Breast epithelium (tissue), 4 donors: ENCODE results near the gene ARHGEF17. TPM values are rescaled to one million over a fixed set of nuclear protein-coding genes. Genes with fewer than 3 reads are reported as not detected.

ENCODE experiments used
- DNase-seq, 2 donors: peaks; one replicate each; pipeline ENCODE4 v3.0.0-alpha.2; 2019; ENCODE audit warnings: low spot score in 2 of 2
- H3K27ac ChIP-seq, 2 donors: fragments of 200-600 bp; sonication (generic) in 1 of 2; one replicate each; pipeline ENCODE4 v1.5.1; 2016 to 2019; ENCODE audit warnings: mild to moderate bottlenecking in 1 of 2
- H3K27me3 ChIP-seq, 2 donors: fragments of 200-600 bp; sonication (generic) in 1 of 2; one replicate each; pipeline versions ENCODE4 v1.5.1 to v1.6.0; 2017 to 2019; ENCODE audit warnings: control low read depth in 1 of 2, mild to moderate bottlenecking in 1 of 2
- H3K36me3 ChIP-seq: fragments of 200-600 bp; one replicate; pipeline ENCODE4 v1.5.1; 2019
- H3K4me1 ChIP-seq, 2 donors: fragments of 200-600 bp; sonication (generic); one replicate each; pipeline ENCODE4 v1.5.1; 2016 to 2019; ENCODE audit warnings: control low read depth in 1 of 2
- H3K4me3 ChIP-seq, 3 donors: fragments of 200-600 bp; sonication (generic); 1 replicate in 2 of 3; 2 replicates in 1 of 3; pipeline ENCODE4 v1.5.1; 2016 to 2019; ENCODE audit warnings: mild to moderate bottlenecking in 3 of 3, moderate library complexity in 2 of 3
- H3K9me3 ChIP-seq, 2 donors: fragments of 200-600 bp; sonication (generic) in 1 of 2; one replicate each; pipeline ENCODE4 v1.5.1; 2016 to 2019; ENCODE audit warnings: control low read depth in 1 of 2
- POLR2A ChIP-seq: fragments of 450-650 bp; IDR thresholded peaks from one replicate; pipeline ENCODE4 v1.6.1; 2016; ENCODE audit warnings: antibody characterized with exemption, mild to moderate bottlenecking, moderate library complexity
- POLR2AphosphoS5 ChIP-seq, 3 donors: sonication (generic); formaldehyde crosslinking; IDR thresholded peaks; one replicate each; pipeline ENCODE4 v1.6.1; 2017; ENCODE audit warnings: antibody characterized with exemption in 3 of 3
- intact Hi-C: fragments of 100-400 bp; cut with DNase I; formaldehyde crosslinking; loops from one replicate; pipeline ENCODE4 v1.15.1; 2023; ENCODE audit warnings: low total_unique reads
- total RNA-seq, 3 donors: library from RNA; depleted of rRNA; stranded (reverse); fragments of >200 nt; gene quantifications; one replicate each; pipeline ENCODE4 v1.1.0, GENCODE V29; 2016
- TF ChIP-seq, protein P1 (sequence below), 3 donors: fragments of 450-650 bp; IDR thresholded peaks; one replicate each; pipeline ENCODE4 v1.5.1; 2016 to 2017; ENCODE audit warnings: antibody characterized with exemption in 3 of 3, mild to moderate bottlenecking in 3 of 3, moderate library complexity in 3 of 3

ARHGEF17 gene
- total RNA-seq, 3 donors from 2014 or later, result 28.8 to 54.7 (median 38.2) TPM

DNA sequence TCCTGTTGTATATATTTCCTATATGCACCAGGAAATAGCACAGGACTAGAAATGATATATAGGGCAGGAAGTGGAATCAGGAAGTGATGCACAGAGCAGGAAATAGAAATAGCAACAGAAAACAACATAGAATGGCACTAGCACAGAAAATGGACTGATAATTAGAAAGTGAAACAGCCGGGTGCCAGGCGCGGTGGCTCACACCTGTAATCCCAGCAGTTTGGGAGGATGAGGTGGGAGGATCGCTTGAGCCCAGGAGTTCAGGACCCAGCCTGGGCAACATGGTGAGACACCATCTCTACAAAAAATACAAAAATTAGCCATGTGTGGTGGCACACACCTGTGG is 58.2 kb downstream of the ARHGEF17 start:
- H3K9me3 ChIP-seq, result no peaks in the 10 kb centered on the region
- H3K27ac ChIP-seq, result no peak overlapping the region
- no peak for DNase-seq
- no peaks in the 10 kb centered on the region for H3K4me1 ChIP-seq
- TF ChIP-seq, protein P1, sequence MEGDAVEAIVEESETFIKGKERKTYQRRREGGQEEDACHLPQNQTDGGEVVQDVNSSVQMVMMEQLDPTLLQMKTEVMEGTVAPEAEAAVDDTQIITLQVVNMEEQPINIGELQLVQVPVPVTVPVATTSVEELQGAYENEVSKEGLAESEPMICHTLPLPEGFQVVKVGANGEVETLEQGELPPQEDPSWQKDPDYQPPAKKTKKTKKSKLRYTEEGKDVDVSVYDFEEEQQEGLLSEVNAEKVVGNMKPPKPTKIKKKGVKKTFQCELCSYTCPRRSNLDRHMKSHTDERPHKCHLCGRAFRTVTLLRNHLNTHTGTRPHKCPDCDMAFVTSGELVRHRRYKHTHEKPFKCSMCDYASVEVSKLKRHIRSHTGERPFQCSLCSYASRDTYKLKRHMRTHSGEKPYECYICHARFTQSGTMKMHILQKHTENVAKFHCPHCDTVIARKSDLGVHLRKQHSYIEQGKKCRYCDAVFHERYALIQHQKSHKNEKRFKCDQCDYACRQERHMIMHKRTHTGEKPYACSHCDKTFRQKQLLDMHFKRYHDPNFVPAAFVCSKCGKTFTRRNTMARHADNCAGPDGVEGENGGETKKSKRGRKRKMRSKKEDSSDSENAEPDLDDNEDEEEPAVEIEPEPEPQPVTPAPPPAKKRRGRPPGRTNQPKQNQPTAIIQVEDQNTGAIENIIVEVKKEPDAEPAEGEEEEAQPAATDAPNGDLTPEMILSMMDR (IDR thresholded peaks at IDR 0.05), result no peak
- no peak for TF ChIP-seq POLR2A
- TF ChIP-seq POLR2AphosphoS5 (IDR thresholded peaks at IDR 0.05), result no peak
- intact Hi-C loops, result no loop called here
- no peaks in the 10 kb centered on the region for H3K27me3 ChIP-seq
- H3K36me3 ChIP-seq, result peaks cover 6% of the 10 kb centered on the region
- H3K4me3 ChIP-seq, result no peak overlapping the region

DNA sequence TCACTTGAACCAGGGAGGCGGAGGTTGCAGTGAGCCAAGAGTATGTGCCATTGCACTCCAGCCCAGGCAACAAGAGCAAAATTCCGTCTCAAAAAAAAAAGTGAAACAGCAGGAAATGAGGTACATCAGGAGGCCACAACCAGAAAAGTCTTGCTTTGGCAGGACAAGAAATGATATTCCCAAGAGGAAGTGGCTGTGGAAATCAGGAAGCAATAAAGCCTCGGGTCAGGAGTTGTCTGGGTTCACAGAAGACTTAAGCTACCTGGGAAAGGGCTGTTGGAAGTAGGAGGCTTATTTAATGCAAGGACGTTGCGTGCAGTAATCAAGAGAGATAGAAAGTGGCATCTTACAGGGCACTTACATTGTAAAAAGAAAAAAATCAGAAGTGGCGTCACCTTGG is 58.9 kb downstream of the ARHGEF17 start:
- Histone ChIP-seq H3K27me3 (no peaks in the 10 kb centered on the region), H3K4me3 (no peak overlapping the region), H3K27ac (no peak overlapping the region), H3K4me1 (no peaks in the 10 kb centered on the region), H3K9me3 (no peaks in the 10 kb centered on the region), H3K36me3 (peaks cover 6% of the 10 kb centered on the region)
- TF ChIP-seq, protein P1 (IDR thresholded peaks at IDR 0.05), result no peak
- TF ChIP-seq POLR2A (no peak), POLR2AphosphoS5 (IDR thresholded peaks at IDR 0.05) (no peak)
- intact Hi-C loops, result no loop called here
- DNase-seq, result no peak

DNA sequence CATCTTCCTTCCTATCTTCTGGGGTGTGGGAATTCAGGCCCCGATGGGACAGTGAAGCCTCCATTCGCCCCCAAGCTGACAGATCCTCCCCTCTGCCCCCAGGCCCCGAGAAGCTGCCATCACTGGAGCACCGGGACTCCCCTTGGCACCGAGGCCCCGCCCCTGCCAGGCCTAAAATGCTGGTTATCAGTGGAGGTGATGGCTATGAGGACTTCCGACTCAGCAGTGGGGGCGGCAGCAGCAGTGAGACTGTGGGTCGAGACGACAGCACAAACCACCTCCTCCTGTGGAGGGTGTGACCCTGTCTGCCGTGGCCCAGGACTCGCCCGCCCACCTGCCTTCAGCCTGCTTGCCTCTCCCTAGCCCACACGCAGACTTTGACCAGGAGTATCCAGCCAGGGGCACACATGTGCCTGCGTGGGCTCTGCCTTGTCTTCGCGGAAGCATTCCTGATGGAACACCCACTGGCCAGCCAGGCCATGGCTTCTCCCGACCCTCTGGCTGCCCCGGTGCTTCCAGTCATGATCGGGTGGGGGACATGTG is 59.5 kb downstream of the ARHGEF17 start:
- TF ChIP-seq, protein P1 (IDR thresholded peaks at IDR 0.05), result no peak
- TF ChIP-seq POLR2AphosphoS5 (IDR thresholded peaks at IDR 0.05) (no peak), POLR2A (no peak)
- Histone ChIP-seq H3K27ac (peak overlapping the region in 1 of 2 donors; percentile 55), H3K36me3 (peaks cover 6% of the 10 kb centered on the region), H3K4me1 (no peaks in the 10 kb centered on the region), H3K4me3 (no peak overlapping the region), H3K9me3 (no peaks in the 10 kb centered on the region), H3K27me3 (no peaks in the 10 kb centered on the region)
- no peak for DNase-seq
- intact Hi-C loops, result no loop called here

DNA sequence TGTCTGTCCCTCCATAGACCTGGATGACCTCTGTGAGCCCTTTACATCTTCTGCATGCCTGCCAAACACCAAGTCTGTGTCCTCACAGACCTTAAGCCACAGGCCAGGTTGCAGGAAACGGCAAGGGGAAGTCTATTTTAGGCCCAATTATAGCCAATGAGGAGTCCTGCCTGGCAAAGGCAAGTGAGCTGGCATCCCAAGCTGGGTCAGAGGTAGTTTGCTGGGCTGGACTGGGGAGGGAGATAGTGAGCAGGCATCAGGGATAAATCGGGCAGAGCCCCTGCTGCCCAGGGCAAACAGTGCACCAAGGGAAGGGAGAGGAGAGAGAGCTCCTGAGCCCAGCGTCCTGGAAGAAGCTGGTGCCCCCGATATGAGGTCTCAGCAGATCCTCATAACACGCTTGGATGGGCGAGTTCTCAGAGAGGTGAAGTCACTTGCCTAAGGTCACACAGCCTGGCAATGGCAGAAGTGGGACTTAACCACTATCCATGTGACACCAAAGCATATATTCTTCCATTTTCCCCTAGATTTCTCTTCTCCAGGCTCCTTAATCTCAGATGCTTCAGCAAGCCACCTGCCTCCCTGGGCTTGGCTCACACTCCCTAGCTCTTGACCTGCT is 64.4 kb downstream of the ARHGEF17 start:
- intact Hi-C loops, result no loop called here
- Histone ChIP-seq H3K4me3 (no peak overlapping the region), H3K27ac (no peak overlapping the region), H3K36me3 (no peaks in the 10 kb centered on the region), H3K4me1 (peaks cover 0 to 4% of the 10 kb centered on the region in 2 donors), H3K9me3 (no peaks in the 10 kb centered on the region), H3K27me3 (no peaks in the 10 kb centered on the region)
- TF ChIP-seq, protein P1 (IDR thresholded peaks at IDR 0.05), result no peak
- no peak for TF ChIP-seq POLR2A
- TF ChIP-seq POLR2AphosphoS5 (IDR thresholded peaks at IDR 0.05), result no peak
- DNase-seq, result no peak

DNA sequence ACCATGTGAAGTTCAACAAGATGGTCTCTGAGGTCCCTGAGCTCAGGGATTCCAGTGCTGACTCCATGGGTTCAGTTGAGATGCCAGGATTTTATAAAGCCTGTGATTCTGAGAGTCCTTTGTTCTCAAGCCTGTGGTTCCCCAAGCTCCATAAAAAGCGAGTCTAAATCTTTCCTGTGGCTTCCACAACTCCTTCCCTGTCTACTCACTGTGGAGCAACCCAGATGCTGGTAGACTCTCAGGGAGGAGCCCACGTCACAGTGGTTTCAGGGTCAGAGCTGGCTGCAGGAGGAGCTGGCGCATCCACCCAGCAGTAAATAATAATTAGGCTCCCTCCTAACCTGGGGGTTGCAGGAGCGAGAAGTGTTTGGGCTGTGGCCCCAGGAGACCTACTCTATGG is 66.1 kb downstream of the ARHGEF17 start:
- Histone ChIP-seq H3K27ac (no peak overlapping the region), H3K36me3 (no peaks in the 10 kb centered on the region), H3K9me3 (no peaks in the 10 kb centered on the region), H3K27me3 (no peaks in the 10 kb centered on the region), H3K4me1 (peaks cover 0 to 4% of the 10 kb centered on the region in 2 donors), H3K4me3 (no peak overlapping the region)
- DNase-seq, result no peak
- TF ChIP-seq POLR2A (no peak), POLR2AphosphoS5 (IDR thresholded peaks at IDR 0.05) (no peak)
- TF ChIP-seq, protein P1 (IDR thresholded peaks at IDR 0.05), result no peak
- intact Hi-C loops, result no loop called here
